Measurements from ENCODE around the gene DENND1B. TPM values are rescaled to one million over a fixed set of nuclear protein-coding genes. Genes with fewer than 3 reads are reported as not detected.

The DENND1B gene
- total and polyA plus RNA-seq, 2 donors = 2.6 to 50.8 TPM

- H3K4me3 ChIP-seq (ENCODE audit: low read depth, low read length) = no peak overlapping the region
- no peaks in the 10 kb centered on the region for H3K36me3 ChIP-seq (ENCODE audit: insufficient read depth)
- DNase-seq (ENCODE audit: extremely low spot score) = no peak
- no peaks in the 10 kb centered on the region for H3K4me1 ChIP-seq (ENCODE audit: insufficient read depth)
- no peak overlapping the region for H3K27ac ChIP-seq (ENCODE audit: low read depth)
These were observed 312.1 kb downstream of the DENND1B start for GRCh38 chr1:197463142-197463541.

GRCh38 chr1:197462539-197462938 is 312.7 kb downstream of the DENND1B start:
- Histone ChIP-seq H3K4me1 (ENCODE audit: insufficient read depth) (no peaks in the 10 kb centered on the region), H3K36me3 (ENCODE audit: insufficient read depth) (no peaks in the 10 kb centered on the region), H3K27ac (ENCODE audit: low read depth) (no peak overlapping the region), H3K4me3 (ENCODE audit: low read depth, low read length) (no peak overlapping the region)
- DNase-seq (ENCODE audit: extremely low spot score) = no peak
- 93% methylated on average over 5 of the region's 5 CpGs for WGBS

Small RNA genes within 50 kb of the gene (small RNA-seq; reads per million reads assigned to genes)
- not detected for gene RF00019

Other genes starting within 250 kb of the DENND1B start
- 1.4 TPM for gene C1orf53, start 127.2 kb upstream of the DENND1B start, total RNA-seq
- gene C1orf53, start 127.2 kb upstream of the DENND1B start, polyA plus RNA-seq = 2.2 TPM
- gene LHX9, start 141.9 kb upstream of the DENND1B start, total RNA-seq = 0.37 TPM
- not detected for gene LHX9, start 141.9 kb upstream of the DENND1B start, polyA plus RNA-seq